ENCODE measurements around the gene ENPP6. TPM values are rescaled to one million over a fixed set of nuclear protein-coding genes. Genes with fewer than 3 reads are reported as not detected.

Gene ENPP6
- total and polyA plus RNA-seq, 2 of the 13 experiments (the other 11 are each of a cell fraction or from before 2014, with no cell fraction given), result not detected

DNA sequence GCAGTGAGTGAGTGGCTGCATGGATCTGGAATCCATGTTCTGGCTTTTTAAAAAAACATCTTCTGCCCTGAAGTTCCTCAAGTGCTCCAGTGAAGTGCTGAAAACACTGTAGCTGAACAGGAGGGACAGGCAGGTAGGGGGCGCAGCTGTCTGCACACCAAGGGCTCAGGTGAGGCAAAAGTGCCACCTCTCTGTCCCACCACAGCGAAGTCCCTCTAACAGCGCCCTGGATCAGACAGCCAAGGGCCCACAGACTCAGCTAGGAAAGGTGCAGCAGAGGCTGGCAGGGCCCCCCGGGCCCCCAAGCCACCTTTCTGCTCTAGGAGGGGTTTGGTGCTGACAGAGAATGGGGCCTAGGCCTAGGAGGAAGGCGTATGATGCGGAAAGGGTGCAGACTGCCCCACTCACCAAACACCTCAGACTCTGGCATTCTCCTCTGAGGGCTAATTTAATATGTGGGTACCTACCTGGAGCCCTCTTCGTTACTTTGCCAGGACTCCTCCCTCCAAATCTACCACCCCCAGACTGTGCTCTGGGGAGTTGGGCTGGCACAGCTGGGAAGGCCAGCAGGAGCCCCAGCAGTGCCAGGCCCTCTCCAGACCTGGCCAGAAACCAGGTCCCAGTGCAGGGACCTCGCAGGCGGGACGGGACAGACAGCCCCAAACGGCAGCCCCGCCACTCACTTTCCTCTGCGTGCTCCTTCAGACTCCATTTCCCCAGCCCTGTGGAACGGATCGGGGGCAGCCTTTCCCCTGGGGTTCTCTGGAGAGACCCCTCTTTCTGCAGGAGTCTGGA lies 73.7 kb downstream of the ENPP6 start:
- intact Hi-C loops (cut with micrococcal nuclease; ENCODE audit: unreplicated experiment), result no loop called here
- DNase-seq (ENCODE audit: low spot score), result no peak
- no peaks in the 10 kb centered on the region for H3K79me2 ChIP-seq (ENCODE audit: insufficient read depth, low read length)
- no peak for FAIRE-seq
- H3K9me3 ChIP-seq (ENCODE audit: low read length), result no peaks in the 10 kb centered on the region
- H3K9ac ChIP-seq (ENCODE audit: insufficient read depth, low read depth, low read length), result no peak overlapping the region
- 64% methylated on average over 10 of the region's 15 CpGs for WGBS (ENCODE audit: low lambda C conversion rate)
- no peaks in the 10 kb centered on the region for H4K20me1 ChIP-seq (ENCODE audit: insufficient read depth, low read length)
- ChIA-PET POLR2A (no interaction called here), CTCF (ENCODE audit: low intra/inter-chr PET ratio, low total read pairs) (no interaction called here)
- no peak overlapping the region for H3K4me2 ChIP-seq (ENCODE audit: low read depth, low read length)
- H3K4me1 ChIP-seq (ENCODE audit: insufficient read depth, low read length), result peaks cover 9% of the 10 kb centered on the region
- in situ Hi-C loops (cut with HindIII; ENCODE audit: extremely low pct_ligation_motif_present, low pct_unique_long_range_greater_than_20kb), result no loop called here
- H3K4me3 ChIP-seq (replicated peaks in 1 of 3; ENCODE audit: insufficient read depth in 1 of 3, low read depth in 2 of 3, low read length in 3 of 3), result no peak overlapping the region
- H3K27ac ChIP-seq (ENCODE audit: extremely low read length, insufficient read depth, low read length), result no peak overlapping the region
- H3K36me3 ChIP-seq (replicated peaks in 1 of 2; ENCODE audit: control insufficient read depth in 1 of 2, insufficient read depth in 2 of 2, low read length in 2 of 2), result no peaks in the 10 kb centered on the region
- peaks cover 1 to 9% of the 10 kb centered on the region in 2 experiments; a peak in 1 of 5 replicates for H3K27me3 ChIP-seq (ENCODE audit: control insufficient read depth in 1 of 2, insufficient read depth in 2 of 2, low read length in 2 of 2)
- peak; percentile 83 for ATAC-seq
- no peak overlapping the region for H2AFZ ChIP-seq (ENCODE audit: low read length)
- BruUV-seq (replicated peaks), result no TSS peak
- TF ChIP-seq CTCF (CRISPR knock-in tag; IDR thresholded peaks at IDR 0.05) (peak; percentile 40), ZSCAN22 (CRISPR knock-in tag; IDR thresholded peaks at IDR 0.05) (no peak), MYPOP (CRISPR knock-in tag; IDR thresholded peaks at IDR 0.05) (no peak), ZMYM2 (CRISPR knock-in tag; IDR thresholded peaks at IDR 0.05) (no peak), HMGXB4 (CRISPR knock-in tag; IDR thresholded peaks at IDR 0.05; ENCODE audit: borderline replicate concordance in 1 of 2, low read depth in 1 of 2) (no peak), GTF2F1 (IDR thresholded peaks at IDR 0.05; ENCODE audit: low read length) (no peak), NONO (IDR thresholded peaks at IDR 0.05) (no peak), NONO (CRISPR knock-in tag; conservative IDR thresholded peaks at IDR 0.05) (no peak)

Measured in HepG2 (cell line).